ENCODE data around the gene DKK2. TPM values are rescaled to one million over a fixed set of nuclear protein-coding genes. Genes with fewer than 3 reads are reported as not detected.
"Not testable (repeated sequence)": the region's sequence is repeated elsewhere in the genome, so short reads cannot be mapped to it uniquely, and the experiment has no call there.

The DKK2 gene
- total RNA-seq, 2 donors from 2014 or later = 0.27 to 2.2 TPM

DNA sequence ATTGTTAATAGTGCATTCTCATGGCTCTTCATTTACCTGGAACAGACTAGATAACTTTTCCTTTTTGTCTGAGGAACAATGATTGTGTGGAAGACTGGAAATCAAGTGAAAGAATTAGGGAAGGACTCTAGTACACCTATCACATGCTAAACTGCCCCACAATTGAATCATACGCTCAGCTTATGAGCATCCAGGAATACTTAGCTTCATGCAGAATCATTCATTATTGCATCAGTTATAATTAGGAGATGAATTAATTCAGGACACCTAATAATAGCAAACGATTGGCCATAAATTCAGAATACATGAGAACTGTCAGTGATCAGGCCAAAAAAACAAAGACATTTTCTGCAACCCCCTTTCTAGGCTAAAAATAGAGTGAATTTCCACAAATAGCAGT, 106.9 kb downstream of the DKK2 start:
- no peak overlapping the region for H3K27ac ChIP-seq
- DNase-seq (ENCODE audit: low spot score) (no peak), ATAC-seq (ENCODE audit: insufficient number of reproducible peaks, low FRiP score, low read depth) (no peak)
- no peaks in the 10 kb centered on the region for H3K27me3 ChIP-seq (replicated peaks; ENCODE audit: insufficient read depth)
- H3K9me3 ChIP-seq = no peaks in the 10 kb centered on the region
- H3K4me3 ChIP-seq = no peak overlapping the region
- H3K36me3 ChIP-seq = no peaks in the 10 kb centered on the region
- TF ChIP-seq, protein P1, sequence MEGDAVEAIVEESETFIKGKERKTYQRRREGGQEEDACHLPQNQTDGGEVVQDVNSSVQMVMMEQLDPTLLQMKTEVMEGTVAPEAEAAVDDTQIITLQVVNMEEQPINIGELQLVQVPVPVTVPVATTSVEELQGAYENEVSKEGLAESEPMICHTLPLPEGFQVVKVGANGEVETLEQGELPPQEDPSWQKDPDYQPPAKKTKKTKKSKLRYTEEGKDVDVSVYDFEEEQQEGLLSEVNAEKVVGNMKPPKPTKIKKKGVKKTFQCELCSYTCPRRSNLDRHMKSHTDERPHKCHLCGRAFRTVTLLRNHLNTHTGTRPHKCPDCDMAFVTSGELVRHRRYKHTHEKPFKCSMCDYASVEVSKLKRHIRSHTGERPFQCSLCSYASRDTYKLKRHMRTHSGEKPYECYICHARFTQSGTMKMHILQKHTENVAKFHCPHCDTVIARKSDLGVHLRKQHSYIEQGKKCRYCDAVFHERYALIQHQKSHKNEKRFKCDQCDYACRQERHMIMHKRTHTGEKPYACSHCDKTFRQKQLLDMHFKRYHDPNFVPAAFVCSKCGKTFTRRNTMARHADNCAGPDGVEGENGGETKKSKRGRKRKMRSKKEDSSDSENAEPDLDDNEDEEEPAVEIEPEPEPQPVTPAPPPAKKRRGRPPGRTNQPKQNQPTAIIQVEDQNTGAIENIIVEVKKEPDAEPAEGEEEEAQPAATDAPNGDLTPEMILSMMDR (IDR thresholded peaks at IDR 0.05) = no peak
- peaks cover 0 to 18% of the 10 kb centered on the region in 2 donors for H3K4me1 ChIP-seq (ENCODE audit: control insufficient read depth in 1 of 2, low read depth in 2 of 2)

DNA sequence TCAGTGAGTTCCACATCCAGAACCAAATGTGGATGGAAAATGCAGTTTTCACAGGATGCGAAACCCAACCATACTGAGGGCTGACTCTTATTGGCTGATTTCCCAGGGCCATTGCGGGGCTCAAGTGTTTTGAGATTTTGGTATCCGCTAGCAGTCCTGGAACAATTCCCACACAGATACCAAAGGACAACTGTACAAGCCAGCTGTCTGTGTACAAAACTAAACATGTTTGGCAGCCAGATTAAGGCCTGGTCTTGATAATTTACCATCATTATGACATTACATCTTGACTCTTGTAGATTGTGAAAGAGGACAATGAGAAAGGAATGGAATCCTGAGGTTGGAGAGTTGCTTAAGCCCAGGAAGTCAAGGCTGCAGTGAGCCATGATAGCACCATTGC, 121.9 kb downstream of the DKK2 start:
- H3K27me3 ChIP-seq (replicated peaks; ENCODE audit: insufficient read depth) = no peaks in the 10 kb centered on the region
- no peaks in the 10 kb centered on the region for H3K9me3 ChIP-seq
- H3K27ac ChIP-seq = no peak overlapping the region
- no peaks in the 10 kb centered on the region for H3K36me3 ChIP-seq
- DNase-seq (ENCODE audit: low spot score) (no peak), ATAC-seq (ENCODE audit: insufficient number of reproducible peaks, low FRiP score, low read depth) (no peak)
- TF ChIP-seq, protein P1 (IDR thresholded peaks at IDR 0.05) = no peak
- no peaks in the 10 kb centered on the region for H3K4me1 ChIP-seq (ENCODE audit: control insufficient read depth in 1 of 2, low read depth in 2 of 2)
- H3K4me3 ChIP-seq = no peak overlapping the region

DNA sequence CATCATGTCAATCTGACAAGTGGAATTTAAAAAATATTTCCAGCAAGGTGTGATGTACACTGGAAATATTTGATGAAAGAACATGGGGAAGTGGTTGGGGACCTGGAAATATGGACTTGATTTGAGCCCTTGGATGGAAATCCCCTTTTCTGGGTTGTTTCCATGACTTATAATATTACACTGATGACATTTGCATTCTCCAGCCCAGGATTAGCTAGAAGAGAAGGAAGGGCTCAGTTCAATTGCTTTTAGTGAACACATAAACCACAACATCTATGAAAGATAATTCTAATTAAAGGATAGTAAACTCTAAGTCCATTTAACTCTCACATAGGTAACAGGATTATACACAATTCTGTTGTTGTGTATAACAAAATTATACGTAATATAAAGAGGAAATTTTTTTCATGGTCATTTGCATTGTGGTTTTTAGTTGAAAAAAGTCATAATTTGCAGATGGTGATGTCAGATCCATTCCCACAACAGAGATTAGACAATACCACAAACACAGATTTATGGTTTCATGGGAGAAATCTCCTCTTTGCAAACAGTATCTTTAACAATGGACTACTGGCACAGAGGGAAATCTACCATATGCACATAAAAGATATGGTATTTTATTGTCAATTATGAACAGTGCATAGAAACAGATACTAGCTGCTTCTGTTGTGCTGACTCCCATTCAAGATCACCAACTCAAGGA, 126.5 kb downstream of the DKK2 start:
- TF ChIP-seq, protein P1 (IDR thresholded peaks at IDR 0.05) = no peak

DNA sequence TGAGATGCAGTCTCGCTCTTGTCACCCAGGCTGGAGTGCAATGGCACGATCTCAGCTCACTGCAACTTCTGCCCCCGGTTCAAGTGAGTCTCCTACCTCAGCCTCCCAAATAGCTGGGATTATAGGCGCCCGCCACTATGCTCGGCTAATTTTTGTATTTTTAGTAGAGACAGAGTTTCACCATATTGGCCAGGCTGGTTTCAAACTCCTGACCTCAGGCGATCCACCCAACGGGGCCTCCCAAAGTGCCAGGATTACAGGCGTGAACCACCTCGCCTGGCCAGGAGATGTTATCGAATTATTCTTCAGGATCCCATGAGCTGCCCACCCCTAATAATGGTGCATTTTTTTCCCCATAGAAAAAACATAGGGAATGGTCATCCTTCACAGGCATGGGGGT, 128.1 kb downstream of the DKK2 start:
- ATAC-seq (ENCODE audit: insufficient number of reproducible peaks, low FRiP score, low read depth); H3K9me3 ChIP-seq; H3K4me1 ChIP-seq (ENCODE audit: control insufficient read depth in 1 of 2, low read depth in 2 of 2); H3K27ac ChIP-seq; H3K27me3 ChIP-seq (replicated peaks; ENCODE audit: insufficient read depth); H3K4me3 ChIP-seq; DNase-seq (ENCODE audit: low spot score); H3K36me3 ChIP-seq: not testable (repeated sequence)

More for the DNA sequence above, 126.5 kb downstream of the DKK2 start:
- Histone ChIP-seq H3K4me3 (no peak overlapping the region), H3K4me1 (ENCODE audit: control insufficient read depth in 1 of 2, low read depth in 2 of 2) (no peaks in the 10 kb centered on the region), H3K9me3 (no peaks in the 10 kb centered on the region), H3K27ac (no peak overlapping the region), H3K27me3 (replicated peaks; ENCODE audit: insufficient read depth) (no peaks in the 10 kb centered on the region), H3K36me3 (no peaks in the 10 kb centered on the region)
- no peak for DNase-seq (ENCODE audit: low spot score)
- ATAC-seq (ENCODE audit: insufficient number of reproducible peaks, low FRiP score, low read depth) = no peak

DNA sequence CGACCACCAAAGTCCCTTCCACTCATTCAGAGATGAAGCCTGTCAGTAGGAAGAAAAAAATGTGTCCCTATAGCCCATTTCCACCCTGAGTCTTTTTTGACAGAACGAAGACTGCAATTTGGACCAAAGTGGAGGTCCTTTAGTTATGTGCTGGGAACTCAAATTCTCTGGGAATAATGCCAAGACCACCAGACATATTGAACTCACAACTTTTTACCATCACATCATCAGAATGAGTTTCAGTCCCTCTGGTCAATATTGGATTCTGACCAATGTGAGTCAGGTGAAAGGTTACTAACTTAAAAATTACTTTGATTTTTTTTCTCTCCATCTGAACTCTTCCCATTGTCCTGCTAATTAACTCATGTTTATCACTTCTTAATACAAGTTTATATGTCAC, 128.9 kb downstream of the DKK2 start:
- Histone ChIP-seq H3K27me3 (replicated peaks; ENCODE audit: insufficient read depth) (no peaks in the 10 kb centered on the region), H3K36me3 (no peaks in the 10 kb centered on the region), H3K27ac (no peak overlapping the region), H3K9me3 (no peaks in the 10 kb centered on the region), H3K4me3 (no peak overlapping the region), H3K4me1 (ENCODE audit: control insufficient read depth in 1 of 2, low read depth in 2 of 2) (no peaks in the 10 kb centered on the region)
- TF ChIP-seq, protein P1 (IDR thresholded peaks at IDR 0.05) = no peak
- DNase-seq (ENCODE audit: low spot score) (no peak), ATAC-seq (ENCODE audit: insufficient number of reproducible peaks, low FRiP score, low read depth) (no peak)

DNA sequence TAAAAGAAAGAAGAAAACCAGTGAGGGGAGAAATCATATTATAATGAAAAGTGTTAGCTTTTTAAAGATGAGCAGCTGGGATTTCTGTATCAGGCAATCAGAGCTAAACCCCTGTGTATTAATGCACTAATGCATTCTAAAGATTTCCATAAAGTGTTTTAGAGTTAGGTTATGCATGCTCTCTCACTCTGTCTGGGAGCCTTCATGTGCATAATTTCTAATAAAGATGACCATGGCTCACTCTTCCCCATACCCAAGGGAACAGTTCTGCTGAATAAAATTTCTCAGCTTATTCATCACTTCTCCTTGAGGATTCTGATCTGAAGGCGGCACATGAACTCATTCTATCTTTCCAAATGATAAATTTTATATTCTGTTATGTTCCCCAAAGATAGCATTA, 129.4 kb downstream of the DKK2 start:
- TF ChIP-seq, protein P1 (IDR thresholded peaks at IDR 0.05) = no peak
- H3K4me1 ChIP-seq (ENCODE audit: control insufficient read depth in 1 of 2, low read depth in 2 of 2) = no peaks in the 10 kb centered on the region
- H3K27me3 ChIP-seq (replicated peaks; ENCODE audit: insufficient read depth) = no peaks in the 10 kb centered on the region
- H3K27ac ChIP-seq = no peak overlapping the region
- H3K9me3 ChIP-seq = no peaks in the 10 kb centered on the region
- no peak for DNase-seq (ENCODE audit: low spot score)
- no peaks in the 10 kb centered on the region for H3K36me3 ChIP-seq
- ATAC-seq (ENCODE audit: insufficient number of reproducible peaks, low FRiP score, low read depth) = no peak
- H3K4me3 ChIP-seq = no peak overlapping the region
